ENCODE results near the gene PKNOX2.

The PKNOX2 gene

DNA sequence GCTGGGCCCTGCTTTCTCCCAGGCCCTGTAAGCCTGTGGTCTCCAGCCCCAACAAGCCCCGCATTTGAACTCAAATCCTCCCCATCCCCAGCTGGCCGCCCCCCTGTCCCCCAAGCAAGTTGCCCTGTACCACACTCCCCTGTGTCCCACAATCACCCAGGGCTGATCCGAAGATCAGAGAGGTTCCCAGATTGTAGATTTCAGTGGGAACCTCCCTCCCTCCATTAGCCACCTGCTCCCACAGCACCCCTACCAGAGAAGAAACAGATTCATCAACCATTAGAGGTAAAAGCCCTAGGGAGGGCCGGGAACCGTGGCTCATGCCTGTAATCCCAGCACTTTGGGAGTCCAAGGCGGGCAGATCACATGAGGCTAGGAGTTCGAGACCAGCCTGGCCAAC, 224.1 kb downstream of the PKNOX2 start:
- no peaks in the 10 kb centered on the region for H3K36me3 ChIP-seq (ENCODE audit: control insufficient read depth, low read depth, low read length)
- no peak overlapping the region for H3K4me3 ChIP-seq (ENCODE audit: low read length)
- H3K9me3 ChIP-seq (ENCODE audit: control insufficient read depth, low read depth, low read length), result no peaks in the 10 kb centered on the region
- peaks cover 12% of the 10 kb centered on the region for H3K4me1 ChIP-seq (ENCODE audit: control insufficient read depth, low read depth, low read length)
- H3K9ac ChIP-seq (ENCODE audit: low read length), result no peak overlapping the region
- H3K27me3 ChIP-seq (ENCODE audit: control insufficient read depth, insufficient read depth, low read length), result no peaks in the 10 kb centered on the region
- no peak overlapping the region for H3K27ac ChIP-seq (ENCODE audit: low read length)

- Histone ChIP-seq H3K9me3 (ENCODE audit: control insufficient read depth, low read depth, low read length) (no peaks in the 10 kb centered on the region), H3K4me1 (ENCODE audit: control insufficient read depth, low read depth, low read length) (peaks cover 12% of the 10 kb centered on the region), H3K27ac (ENCODE audit: low read length) (no peak overlapping the region), H3K27me3 (ENCODE audit: control insufficient read depth, insufficient read depth, low read length) (no peaks in the 10 kb centered on the region), H3K4me3 (ENCODE audit: low read length) (no peak overlapping the region), H3K9ac (ENCODE audit: low read length) (no peak overlapping the region), H3K36me3 (ENCODE audit: control insufficient read depth, low read depth, low read length) (no peaks in the 10 kb centered on the region)
Observed at GRCh38 chr11:125389339-125390166, 225.0 kb downstream of the PKNOX2 start.

GRCh38 chr11:125390946-125391345, 226.4 kb downstream of the PKNOX2 start:
- Histone ChIP-seq H3K36me3 (ENCODE audit: control insufficient read depth, low read depth, low read length) (no peaks in the 10 kb centered on the region), H3K27me3 (ENCODE audit: control insufficient read depth, insufficient read depth, low read length) (no peaks in the 10 kb centered on the region), H3K9ac (ENCODE audit: low read length) (no peak overlapping the region), H3K27ac (ENCODE audit: low read length) (no peak overlapping the region), H3K4me1 (ENCODE audit: control insufficient read depth, low read depth, low read length) (peaks cover 12% of the 10 kb centered on the region), H3K4me3 (ENCODE audit: low read length) (no peak overlapping the region), H3K9me3 (ENCODE audit: control insufficient read depth, low read depth, low read length) (no peaks in the 10 kb centered on the region)

DNA sequence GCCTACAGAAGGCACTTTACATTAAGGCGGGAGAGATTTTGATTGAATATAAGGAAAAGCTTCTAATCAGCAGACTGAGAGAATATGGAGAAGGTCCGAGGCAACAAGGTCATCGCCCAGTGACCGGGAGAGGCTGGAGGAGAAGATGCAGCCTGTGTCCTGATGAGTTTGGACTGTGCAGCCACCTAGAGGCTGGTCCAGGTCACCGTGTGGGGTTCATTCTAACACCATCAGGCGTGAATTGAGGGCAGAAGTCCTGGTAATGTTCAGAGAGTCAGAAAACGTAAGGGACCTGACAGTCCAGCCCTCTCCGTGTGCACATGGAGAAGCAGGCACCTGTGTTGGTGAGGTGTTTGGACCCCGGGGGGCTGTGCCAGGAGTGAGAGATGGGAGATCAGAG, 228.8 kb downstream of the PKNOX2 start:
- H3K4me3 ChIP-seq (ENCODE audit: low read length), result no peak overlapping the region
- H3K27ac ChIP-seq (ENCODE audit: low read length), result no peak overlapping the region
- no peaks in the 10 kb centered on the region for H3K36me3 ChIP-seq (ENCODE audit: control insufficient read depth, low read depth, low read length)
- H3K27me3 ChIP-seq (ENCODE audit: control insufficient read depth, insufficient read depth, low read length), result no peaks in the 10 kb centered on the region
- peaks cover 12% of the 10 kb centered on the region for H3K4me1 ChIP-seq (ENCODE audit: control insufficient read depth, low read depth, low read length)
- no peaks in the 10 kb centered on the region for H3K9me3 ChIP-seq (ENCODE audit: control insufficient read depth, low read depth, low read length)
- H3K9ac ChIP-seq (ENCODE audit: low read length), result no peak overlapping the region

GRCh38 chr11:125394296-125394695, 229.7 kb downstream of the PKNOX2 start:
- no peak overlapping the region for H3K9ac ChIP-seq (ENCODE audit: low read length)
- no peaks in the 10 kb centered on the region for H3K9me3 ChIP-seq (ENCODE audit: control insufficient read depth, low read depth, low read length)
- H3K27me3 ChIP-seq (ENCODE audit: control insufficient read depth, insufficient read depth, low read length), result no peaks in the 10 kb centered on the region
- no peaks in the 10 kb centered on the region for H3K36me3 ChIP-seq (ENCODE audit: control insufficient read depth, low read depth, low read length)
- peaks cover 12% of the 10 kb centered on the region for H3K4me1 ChIP-seq (ENCODE audit: control insufficient read depth, low read depth, low read length)
- no peak overlapping the region for H3K4me3 ChIP-seq (ENCODE audit: low read length)
- no peak overlapping the region for H3K27ac ChIP-seq (ENCODE audit: low read length)

DNA sequence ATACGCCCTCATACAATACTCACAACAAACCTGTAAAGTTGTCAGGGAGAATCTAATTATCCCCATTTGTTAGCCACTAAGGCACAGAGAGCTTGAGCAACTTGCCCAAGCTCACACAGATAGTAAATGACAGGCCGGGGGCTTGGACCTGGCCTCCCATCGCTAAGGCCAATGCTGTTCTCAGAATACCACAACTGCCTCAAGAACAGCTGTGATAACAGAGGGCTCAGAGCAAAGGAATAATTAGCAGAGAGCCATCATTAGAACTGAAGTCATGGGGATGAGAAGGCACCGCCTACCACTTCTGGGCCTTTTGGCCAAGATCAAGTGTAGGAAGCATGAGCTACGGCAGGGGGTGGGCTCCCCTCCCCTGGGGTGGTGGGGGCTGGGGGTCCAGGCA, 232.9 kb downstream of the PKNOX2 start:
- Histone ChIP-seq H3K4me1 (ENCODE audit: control insufficient read depth, low read depth, low read length) (peaks cover 14% of the 10 kb centered on the region), H3K9me3 (ENCODE audit: control insufficient read depth, low read depth, low read length) (no peaks in the 10 kb centered on the region), H3K9ac (ENCODE audit: low read length) (no peak overlapping the region), H3K27me3 (ENCODE audit: control insufficient read depth, insufficient read depth, low read length) (no peaks in the 10 kb centered on the region), H3K27ac (ENCODE audit: low read length) (no peak overlapping the region), H3K36me3 (ENCODE audit: control insufficient read depth, low read depth, low read length) (no peaks in the 10 kb centered on the region), H3K4me3 (ENCODE audit: low read length) (no peak overlapping the region)

GRCh38 chr11:125398475-125398874, 233.9 kb downstream of the PKNOX2 start:
- H3K9ac ChIP-seq (ENCODE audit: low read length), result no peak overlapping the region
- peaks cover 14% of the 10 kb centered on the region for H3K4me1 ChIP-seq (ENCODE audit: control insufficient read depth, low read depth, low read length)
- no peaks in the 10 kb centered on the region for H3K9me3 ChIP-seq (ENCODE audit: control insufficient read depth, low read depth, low read length)
- H3K27ac ChIP-seq (ENCODE audit: low read length), result no peak overlapping the region
- no peak overlapping the region for H3K4me3 ChIP-seq (ENCODE audit: low read length)
- H3K27me3 ChIP-seq (ENCODE audit: control insufficient read depth, insufficient read depth, low read length), result no peaks in the 10 kb centered on the region
- H3K36me3 ChIP-seq (ENCODE audit: control insufficient read depth, low read depth, low read length), result no peaks in the 10 kb centered on the region

DNA sequence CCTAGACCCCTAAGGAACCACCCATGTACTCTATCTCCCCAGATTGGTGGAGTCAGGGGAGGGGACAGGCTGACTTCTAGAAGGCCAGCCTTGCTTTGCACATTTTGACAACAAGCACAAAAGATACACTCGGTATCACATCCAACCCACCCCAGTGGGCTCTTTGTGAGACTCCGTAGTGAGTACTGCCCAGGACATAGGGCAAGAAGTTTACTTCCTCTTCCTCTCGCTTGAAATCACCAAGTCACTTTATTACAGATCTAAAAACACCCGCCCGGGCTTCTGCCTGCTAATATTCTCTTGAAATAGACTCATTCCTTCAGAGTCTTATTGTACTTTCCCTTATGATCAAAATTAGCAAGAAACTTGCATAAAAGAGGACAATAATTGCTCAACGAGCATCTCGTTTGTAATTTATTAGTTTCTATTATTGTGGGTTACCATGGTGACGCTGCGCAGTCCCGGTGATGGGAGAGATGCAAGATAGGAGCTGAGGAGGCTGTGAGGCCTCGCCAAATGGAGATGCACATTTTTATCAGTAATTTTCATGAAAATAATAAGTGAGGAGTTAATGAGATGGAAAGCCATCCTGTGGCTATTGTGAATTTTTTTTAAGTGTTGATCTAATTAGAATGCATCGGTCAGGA, 234.6 kb downstream of the PKNOX2 start:
- no peak overlapping the region for H3K9ac ChIP-seq (ENCODE audit: low read length)
- H3K36me3 ChIP-seq (ENCODE audit: control insufficient read depth, low read depth, low read length), result no peaks in the 10 kb centered on the region
- no peak overlapping the region for H3K4me3 ChIP-seq (ENCODE audit: low read length)
- peaks cover 20% of the 10 kb centered on the region for H3K4me1 ChIP-seq (ENCODE audit: control insufficient read depth, low read depth, low read length)
- no peaks in the 10 kb centered on the region for H3K9me3 ChIP-seq (ENCODE audit: control insufficient read depth, low read depth, low read length)
- H3K27me3 ChIP-seq (ENCODE audit: control insufficient read depth, insufficient read depth, low read length), result no peaks in the 10 kb centered on the region
- H3K27ac ChIP-seq (ENCODE audit: low read length), result no peak overlapping the region

DNA sequence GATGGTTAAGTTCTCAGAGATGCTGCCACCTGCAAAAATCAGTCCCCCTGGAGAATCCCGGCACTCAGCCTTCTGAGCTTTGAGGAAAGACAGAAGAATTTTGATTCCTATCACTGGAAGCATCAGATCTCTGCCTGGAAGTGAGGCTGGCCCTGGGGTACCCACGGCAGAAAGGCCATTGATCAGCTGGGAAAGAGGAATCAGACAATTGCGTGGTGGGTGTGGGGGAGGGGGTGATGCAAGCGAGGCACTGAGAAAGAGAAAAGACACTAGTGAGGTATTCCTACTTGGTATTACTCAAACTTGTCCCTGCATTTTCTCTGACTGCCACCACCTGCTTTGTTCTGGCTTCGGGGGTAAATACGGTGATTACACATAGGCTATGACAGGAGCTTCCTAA, 235.4 kb downstream of the PKNOX2 start:
- no peak overlapping the region for H3K9ac ChIP-seq (ENCODE audit: low read length)

DNA sequence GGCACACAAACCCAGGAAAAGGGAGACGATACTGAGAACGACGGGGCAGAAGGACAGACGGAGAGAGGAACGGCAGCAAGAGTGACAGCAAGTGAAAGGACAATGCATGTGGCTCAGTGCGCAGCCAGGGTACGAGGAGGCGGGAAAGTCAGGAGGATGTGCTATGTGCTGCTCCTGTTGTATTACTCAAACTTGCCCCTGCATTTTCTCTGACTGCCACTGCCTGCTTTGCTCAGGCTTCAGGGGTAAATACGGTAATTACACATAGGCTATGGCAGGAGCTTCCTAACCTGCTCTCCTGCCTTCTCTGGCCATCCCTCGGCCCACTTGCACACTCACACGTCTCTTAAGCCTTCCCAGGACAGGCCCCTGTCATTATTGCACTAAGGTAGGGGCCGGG, 236.7 kb downstream of the PKNOX2 start:
- Histone ChIP-seq H3K4me1 (ENCODE audit: control insufficient read depth, low read depth, low read length) (peaks cover 26% of the 10 kb centered on the region), H3K27me3 (ENCODE audit: control insufficient read depth, insufficient read depth, low read length) (no peaks in the 10 kb centered on the region), H3K9ac (ENCODE audit: low read length) (no peak overlapping the region), H3K4me3 (ENCODE audit: low read length) (no peak overlapping the region), H3K9me3 (ENCODE audit: control insufficient read depth, low read depth, low read length) (no peaks in the 10 kb centered on the region), H3K36me3 (ENCODE audit: control insufficient read depth, low read depth, low read length) (no peaks in the 10 kb centered on the region), H3K27ac (ENCODE audit: low read length) (no peak overlapping the region)

More for the DNA sequence above, 235.4 kb downstream of the PKNOX2 start:
- no peak overlapping the region for H3K27ac ChIP-seq (ENCODE audit: low read length)
- no peaks in the 10 kb centered on the region for H3K9me3 ChIP-seq (ENCODE audit: control insufficient read depth, low read depth, low read length)
- H3K27me3 ChIP-seq (ENCODE audit: control insufficient read depth, insufficient read depth, low read length), result no peaks in the 10 kb centered on the region
- H3K36me3 ChIP-seq (ENCODE audit: control insufficient read depth, low read depth, low read length), result no peaks in the 10 kb centered on the region
- H3K4me1 ChIP-seq (ENCODE audit: control insufficient read depth, low read depth, low read length), result peaks cover 26% of the 10 kb centered on the region
- H3K4me3 ChIP-seq (ENCODE audit: low read length), result no peak overlapping the region

GRCh38 chr11:125401746-125402145, 237.2 kb downstream of the PKNOX2 start:
- H3K4me3 ChIP-seq (ENCODE audit: low read length), result no peak overlapping the region
- no peaks in the 10 kb centered on the region for H3K36me3 ChIP-seq (ENCODE audit: control insufficient read depth, low read depth, low read length)
- no peak overlapping the region for H3K27ac ChIP-seq (ENCODE audit: low read length)
- H3K9ac ChIP-seq (ENCODE audit: low read length), result no peak overlapping the region
- H3K9me3 ChIP-seq (ENCODE audit: control insufficient read depth, low read depth, low read length), result no peaks in the 10 kb centered on the region
- H3K4me1 ChIP-seq (ENCODE audit: control insufficient read depth, low read depth, low read length), result peaks cover 26% of the 10 kb centered on the region
- no peaks in the 10 kb centered on the region for H3K27me3 ChIP-seq (ENCODE audit: control insufficient read depth, insufficient read depth, low read length)

DNA sequence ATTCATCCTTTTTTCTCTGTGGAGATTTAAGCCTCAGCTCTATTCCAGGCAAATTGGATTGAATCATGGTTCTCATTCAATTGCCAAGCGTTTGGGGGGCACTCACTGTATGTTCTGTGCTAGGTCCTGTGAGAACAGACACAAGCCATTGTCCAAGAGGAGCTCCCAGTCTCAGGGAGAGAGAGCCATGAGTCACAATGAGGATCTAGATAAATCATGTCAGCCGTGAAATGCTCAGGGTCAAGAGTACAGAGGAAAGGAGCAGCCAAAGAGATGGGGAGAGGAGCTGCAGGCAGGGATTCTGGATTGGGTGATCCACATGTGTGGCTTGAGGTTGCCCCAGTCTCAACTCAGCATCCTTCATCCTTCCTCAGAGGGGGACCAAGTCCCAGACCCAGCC, 237.9 kb downstream of the PKNOX2 start:
- H3K9me3 ChIP-seq (ENCODE audit: control insufficient read depth, low read depth, low read length), result no peaks in the 10 kb centered on the region
- no peak overlapping the region for H3K27ac ChIP-seq (ENCODE audit: low read length)
- no peaks in the 10 kb centered on the region for H3K36me3 ChIP-seq (ENCODE audit: control insufficient read depth, low read depth, low read length)
- H3K4me1 ChIP-seq (ENCODE audit: control insufficient read depth, low read depth, low read length), result peaks cover 26% of the 10 kb centered on the region
- no peak overlapping the region for H3K9ac ChIP-seq (ENCODE audit: low read length)
- H3K4me3 ChIP-seq (ENCODE audit: low read length), result no peak overlapping the region
- H3K27me3 ChIP-seq (ENCODE audit: control insufficient read depth, insufficient read depth, low read length), result no peaks in the 10 kb centered on the region

All from iPS-18a (cell line).